Esophagus muscularis mucosa (tissue), 4 donors: ENCODE measurements around the gene OTOGL.

ENCODE experiments used
- EP300 ChIP-seq: sonication (generic); formaldehyde crosslinking; IDR thresholded peaks from one replicate; pipeline ENCODE4 v1.6.1; 2017; ENCODE audit warnings: antibody characterized with exemption
- POLR2A ChIP-seq: fragments of 450-650 bp; IDR thresholded peaks from one replicate; pipeline ENCODE4 v1.6.1; 2017; ENCODE audit warnings: antibody characterized with exemption, moderate library complexity, mild to moderate bottlenecking, low read depth
- TF ChIP-seq, protein P1 (sequence below), 3 experiments: fragments of 200-600 bp in 2 of 3; fragments of 450-650 bp in 1 of 3; sonication (generic) in 2 of 3; IDR thresholded peaks; one replicate each; pipeline ENCODE4 v1.5.1; 2017 to 2019; ENCODE audit warnings: antibody characterized with exemption in 3 of 3, mild to moderate bottlenecking in 2 of 3, moderate library complexity in 1 of 3

DNA sequence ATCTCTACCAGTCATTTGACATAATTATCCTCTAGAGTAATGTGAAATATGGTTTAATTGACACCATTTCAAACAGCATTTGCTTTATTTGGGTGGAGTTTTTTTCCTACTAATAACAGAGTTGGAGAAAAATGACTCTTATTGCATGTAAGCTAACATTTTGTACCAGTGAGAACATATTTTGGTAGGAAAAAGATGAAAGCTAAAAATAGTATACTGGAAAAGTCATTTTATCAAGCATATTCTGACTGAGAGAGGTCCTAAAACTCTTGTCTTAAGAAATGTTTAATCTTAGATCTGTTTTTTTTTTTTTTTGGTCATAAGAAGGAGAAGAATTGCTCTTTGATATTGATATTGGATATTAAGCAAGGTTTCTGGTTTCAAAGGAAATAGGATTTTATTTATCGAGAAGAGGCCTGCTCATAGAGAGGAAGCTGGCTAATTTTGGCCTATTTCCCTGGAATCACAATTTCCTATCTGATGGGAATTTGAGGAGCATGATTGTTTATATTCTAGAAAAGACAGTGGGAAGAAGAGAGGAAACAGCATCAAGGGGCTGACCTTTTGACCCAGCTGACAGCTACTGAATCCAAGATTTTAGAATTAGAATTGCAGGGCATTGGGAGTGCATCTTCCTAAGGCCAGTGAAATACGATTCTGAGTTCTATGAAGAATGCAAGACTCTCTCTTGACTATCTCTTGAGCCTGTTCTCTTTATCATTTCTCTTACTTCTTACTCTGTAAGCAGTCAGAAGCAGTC is 19.4 kb downstream of the OTOGL start:
- TF ChIP-seq, protein P1, sequence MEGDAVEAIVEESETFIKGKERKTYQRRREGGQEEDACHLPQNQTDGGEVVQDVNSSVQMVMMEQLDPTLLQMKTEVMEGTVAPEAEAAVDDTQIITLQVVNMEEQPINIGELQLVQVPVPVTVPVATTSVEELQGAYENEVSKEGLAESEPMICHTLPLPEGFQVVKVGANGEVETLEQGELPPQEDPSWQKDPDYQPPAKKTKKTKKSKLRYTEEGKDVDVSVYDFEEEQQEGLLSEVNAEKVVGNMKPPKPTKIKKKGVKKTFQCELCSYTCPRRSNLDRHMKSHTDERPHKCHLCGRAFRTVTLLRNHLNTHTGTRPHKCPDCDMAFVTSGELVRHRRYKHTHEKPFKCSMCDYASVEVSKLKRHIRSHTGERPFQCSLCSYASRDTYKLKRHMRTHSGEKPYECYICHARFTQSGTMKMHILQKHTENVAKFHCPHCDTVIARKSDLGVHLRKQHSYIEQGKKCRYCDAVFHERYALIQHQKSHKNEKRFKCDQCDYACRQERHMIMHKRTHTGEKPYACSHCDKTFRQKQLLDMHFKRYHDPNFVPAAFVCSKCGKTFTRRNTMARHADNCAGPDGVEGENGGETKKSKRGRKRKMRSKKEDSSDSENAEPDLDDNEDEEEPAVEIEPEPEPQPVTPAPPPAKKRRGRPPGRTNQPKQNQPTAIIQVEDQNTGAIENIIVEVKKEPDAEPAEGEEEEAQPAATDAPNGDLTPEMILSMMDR (IDR thresholded peaks at IDR 0.05) = no peak
- TF ChIP-seq EP300 = no peak
- TF ChIP-seq POLR2A = no peak
